ENCODE data around the gene PTCH1.
A peak's percentile ranks its signal among the peaks of the same experiment; 100 is the strongest.

PTCH1 gene

DNA sequence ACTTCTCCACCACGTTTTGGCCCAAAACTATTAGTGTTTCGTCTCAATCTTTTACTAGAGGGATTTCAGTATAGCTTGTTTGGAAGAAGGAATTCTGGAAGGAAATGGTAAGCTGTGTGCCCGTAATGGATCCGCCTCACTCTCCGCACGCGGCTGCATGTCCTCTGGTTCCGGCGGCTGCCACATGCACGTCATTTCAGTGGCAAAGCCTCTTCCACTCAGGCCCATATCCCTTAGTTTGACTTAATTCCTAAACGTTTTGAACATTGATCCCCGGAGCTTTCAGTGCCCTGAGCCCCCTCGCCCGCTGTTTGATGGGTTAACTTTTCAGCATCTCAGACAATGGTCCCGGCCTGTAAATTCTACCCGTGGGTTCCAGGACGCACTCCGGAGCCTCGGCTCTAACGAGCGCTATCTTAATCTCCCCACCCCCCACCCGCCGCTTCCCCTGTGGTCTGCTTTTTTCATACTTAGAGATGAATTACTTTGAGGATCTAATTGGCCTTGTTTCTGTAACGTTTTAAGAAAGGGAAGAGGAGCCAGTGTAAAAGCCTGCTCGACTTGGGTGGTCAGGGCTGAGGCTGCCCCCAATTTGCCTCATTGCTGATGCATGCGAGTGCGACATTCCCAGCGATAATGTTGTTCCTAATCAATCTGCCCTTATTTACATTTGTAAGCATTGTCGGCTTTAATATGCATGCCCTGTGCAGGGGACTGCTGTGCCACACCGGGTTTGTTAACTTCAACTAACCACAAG, 4.6 kb downstream of the PTCH1 start:
- no peak for DNase-seq

DNA sequence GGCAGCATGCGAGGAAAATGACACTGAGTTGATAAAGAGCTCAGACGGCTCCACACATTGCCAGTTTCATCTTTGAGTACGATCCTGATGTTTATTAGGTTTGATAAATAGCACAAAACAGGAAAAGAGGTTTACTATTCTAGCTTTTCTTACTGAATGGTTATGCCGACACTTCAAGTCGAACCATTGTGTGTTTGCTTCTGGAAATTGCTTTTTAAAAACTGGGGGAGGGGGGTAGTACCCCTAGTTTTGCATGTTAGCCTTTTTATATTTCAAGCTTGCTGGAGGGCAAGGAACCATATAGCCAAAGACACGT, 5.2 kb downstream of the PTCH1 start:
- no peak for DNase-seq

GRCh38 chr9:95510709-95511615, 5.8 kb downstream of the PTCH1 start:
- peak; percentile 93 for DNase-seq

- peak; percentile 44 for DNase-seq
These were observed 6.7 kb downstream of the PTCH1 start for GRCh38 chr9:95509851-95510708.

DNA sequence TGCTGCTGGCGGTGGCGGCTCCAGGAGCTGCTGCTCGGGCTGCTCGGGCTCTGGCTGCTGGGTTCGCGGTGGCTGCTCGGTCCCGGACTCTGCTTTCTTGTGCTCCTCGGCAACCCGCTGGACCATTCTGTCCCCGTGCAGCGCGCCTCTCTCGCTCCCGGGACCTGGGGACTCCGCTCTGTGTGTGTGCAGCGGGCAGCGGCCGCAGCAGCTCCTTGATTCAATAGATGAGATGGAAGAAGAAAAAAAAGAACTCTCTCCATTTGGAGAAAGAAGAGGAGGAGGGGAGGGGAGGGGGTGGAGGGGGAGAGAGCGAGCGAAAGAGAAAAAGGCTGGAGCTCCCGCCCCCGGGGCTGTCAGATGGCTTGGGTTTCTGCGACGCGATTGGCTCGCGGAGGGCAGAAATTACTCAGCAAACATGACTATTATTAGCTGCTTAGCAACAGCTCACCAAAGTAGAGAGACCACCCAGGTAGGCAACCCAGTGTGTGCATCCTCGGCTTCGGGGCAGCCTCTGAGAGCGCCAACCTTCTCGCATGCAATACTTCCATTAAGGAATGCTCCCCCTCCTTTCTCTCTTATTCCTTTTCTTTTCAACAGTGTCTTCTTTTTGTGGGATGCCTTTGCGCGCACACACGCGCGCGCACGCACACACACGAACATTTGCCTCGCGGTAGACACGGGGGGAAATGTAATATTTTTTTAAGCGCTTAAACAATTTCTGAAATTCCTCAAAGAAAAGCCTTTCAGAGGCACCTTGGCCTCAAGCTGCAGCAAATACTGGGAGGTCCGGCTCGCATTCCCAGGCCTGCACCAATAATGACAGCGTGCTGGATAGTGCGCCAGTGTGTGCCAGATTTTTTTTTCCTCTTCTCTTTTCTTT, 7.6 kb downstream of the PTCH1 start:
- DNase-seq, result peak; percentile 94

- DNase-seq, result no peak
These were observed 8.4 kb downstream of the PTCH1 start for GRCh38 chr9:95508242-95508967.

- peak; percentile 36 for DNase-seq
These were observed 9.1 kb downstream of the PTCH1 start for GRCh38 chr9:95507464-95508241.

GRCh38 chr9:95506678-95507463, 9.9 kb downstream of the PTCH1 start:
- peak; percentile 50 for DNase-seq

- peak; percentile 44 for DNase-seq
These were observed 10.4 kb downstream of the PTCH1 start for GRCh38 chr9:95506428-95506677.

- DNase-seq, result peak; percentile 78
These were observed 10.9 kb downstream of the PTCH1 start for GRCh38 chr9:95505717-95506427.

DNA sequence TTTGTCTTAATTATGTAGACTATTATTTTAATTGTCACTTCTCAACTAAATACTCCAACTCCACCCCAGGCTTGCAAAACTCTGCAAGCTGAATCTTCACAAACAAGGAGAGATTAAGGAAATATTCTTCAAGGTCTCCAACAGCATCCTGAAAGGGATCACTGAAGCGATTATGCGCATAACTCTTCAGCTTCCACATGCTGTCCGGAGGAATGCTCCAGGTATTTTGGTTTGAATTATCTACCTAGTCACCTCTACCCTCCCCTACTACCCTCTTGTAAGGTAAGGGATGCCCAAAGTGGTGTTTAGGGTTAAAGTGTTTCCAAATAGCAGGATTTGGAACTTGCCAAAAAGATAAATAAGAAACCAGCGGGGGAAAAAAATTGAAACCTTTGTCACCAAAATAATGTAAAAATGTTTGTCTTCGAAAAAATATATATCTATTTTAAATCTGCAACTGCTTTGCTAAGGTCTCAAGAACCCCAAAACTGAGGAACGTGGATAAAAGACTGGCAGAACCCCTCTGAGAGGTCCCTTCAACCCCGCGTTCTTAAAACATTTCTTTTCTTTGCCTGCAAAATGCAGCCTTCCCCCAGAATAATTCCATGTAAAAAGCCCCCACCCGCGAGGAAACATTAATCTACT, 11.6 kb downstream of the PTCH1 start:
- DNase-seq, result no peak

- DNase-seq, result no peak
These were observed 12.5 kb downstream of the PTCH1 start for GRCh38 chr9:95504053-95504963.

DNA sequence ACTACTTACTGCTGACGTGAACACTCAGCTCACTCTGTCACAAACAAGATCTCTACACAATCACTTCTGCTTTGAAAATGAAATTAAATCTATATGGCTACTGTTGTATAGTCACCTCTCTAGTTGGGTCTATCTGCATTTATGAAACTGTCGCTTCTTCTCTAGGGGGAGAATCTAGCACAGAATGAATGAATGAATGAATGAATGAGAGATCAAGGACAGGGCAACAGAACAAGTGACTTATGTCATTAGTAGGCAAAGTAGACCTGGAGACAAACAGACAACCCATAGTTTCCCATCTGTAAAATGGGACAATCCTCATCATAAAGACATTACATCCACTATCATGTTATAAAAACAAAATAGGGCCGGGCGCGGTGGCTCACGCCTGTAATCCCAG, 13.4 kb downstream of the PTCH1 start:
- DNase-seq, result no peak

- no peak for DNase-seq
These were observed 14.5 kb downstream of the PTCH1 start for GRCh38 chr9:95502248-95502647.

DNA sequence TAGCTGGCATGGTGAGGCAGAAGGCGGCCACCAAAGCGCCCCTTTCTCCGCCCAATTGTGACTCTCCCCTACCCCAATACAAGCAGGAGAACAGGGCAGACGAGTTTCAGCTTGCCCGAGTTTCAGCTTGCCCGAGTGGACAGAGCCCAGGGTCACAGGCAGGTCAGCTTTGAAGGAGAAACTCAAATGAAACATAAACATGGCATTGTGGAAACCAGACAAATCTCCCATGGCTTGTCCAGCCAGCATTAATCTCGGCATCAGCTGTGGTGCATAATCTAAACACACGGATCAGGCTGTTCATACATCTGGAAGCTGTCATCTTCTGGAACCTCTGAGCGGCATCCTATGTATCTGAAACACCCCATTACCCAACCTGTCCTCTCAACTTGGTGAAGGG, 16.9 kb downstream of the PTCH1 start:
- no peak for DNase-seq

GRCh38 chr9:95499046-95499676, 17.6 kb downstream of the PTCH1 start:
- no peak for DNase-seq

DNA sequence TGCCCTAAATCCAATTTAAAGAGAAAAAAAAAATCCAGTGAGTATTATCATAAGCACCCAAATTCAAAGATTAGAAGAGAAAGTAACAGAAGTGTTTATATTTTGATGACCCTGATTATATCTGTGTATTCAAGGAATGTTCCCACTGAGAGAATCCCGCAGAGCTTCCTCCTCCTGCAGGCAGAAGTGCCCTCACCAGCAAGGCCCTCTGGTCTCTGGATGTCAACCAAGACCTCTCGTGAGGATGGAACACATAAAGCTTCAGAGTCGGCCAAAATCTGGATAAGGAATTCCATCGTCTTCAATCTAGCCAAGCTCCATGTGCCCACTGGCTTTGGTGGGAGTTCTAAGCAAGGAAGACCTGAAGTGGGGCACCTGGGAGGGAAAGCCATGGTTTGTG, 18.1 kb downstream of the PTCH1 start:
- no peak for DNase-seq

All from NCI-H2171 (cell line).